Liver (tissue), 9 donors: ENCODE data around the gene CPLX3. TPM values are rescaled to one million over a fixed set of nuclear protein-coding genes. Genes with fewer than 3 reads are reported as not detected.

Experiments
- DNase-seq: peaks from one replicate; pipeline ENCODE4 v3.0.0-alpha.2; 2017; ENCODE audit warnings: low spot score
- H3K27ac ChIP-seq, 2 donors: one replicate each; pipeline ENCODE4 v1.7.0; 2013; ENCODE audit warnings: inconsistent platforms in 2 of 2, low read length in 2 of 2, control low read depth in 1 of 2, low read depth in 1 of 2, mild to moderate bottlenecking in 1 of 2
- H3K27me3 ChIP-seq, 4 donors: one replicate each; pipeline versions ENCODE4 v1.6.1 to v1.7.0; 2013; ENCODE audit warnings: low read length in 3 of 4, inconsistent platforms in 1 of 4, mild to moderate bottlenecking in 1 of 4, moderate library complexity in 1 of 4; ENCODE audit not compliant: control insufficient read depth in 4 of 4, insufficient read depth in 4 of 4
- H3K36me3 ChIP-seq, 4 donors: one replicate each; pipeline versions ENCODE4 v1.6.1 to v1.7.0; 2013; ENCODE audit warnings: low read length in 3 of 4, mild to moderate bottlenecking in 3 of 4, low read depth in 1 of 4, moderate library complexity in 1 of 4; ENCODE audit not compliant: control insufficient read depth in 4 of 4, insufficient read depth in 3 of 4
- H3K4me1 ChIP-seq, 4 donors: one replicate each; pipeline versions ENCODE4 v1.6.1 to v1.7.0; 2013; ENCODE audit warnings: low read length in 3 of 4, mild to moderate bottlenecking in 3 of 4, moderate library complexity in 1 of 4; ENCODE audit not compliant: control insufficient read depth in 4 of 4, insufficient read depth in 4 of 4
- H3K4me3 ChIP-seq, 3 donors: one replicate each; pipeline versions ENCODE4 v1.6.1 to v1.7.0; 2013; ENCODE audit warnings: low read length in 3 of 3, control low read depth in 1 of 3, low read depth in 1 of 3, mild to moderate bottlenecking in 1 of 3
- H3K9ac ChIP-seq, 2 donors: one replicate each; pipeline ENCODE4 v1.7.0; 2013; ENCODE audit warnings: low read length in 2 of 2, mild to moderate bottlenecking in 2 of 2, moderate library complexity in 2 of 2, control low read depth in 1 of 2, low read depth in 1 of 2
- H3K9me3 ChIP-seq, 4 donors: one replicate each; pipeline versions ENCODE4 v1.6.1 to v1.7.0; 2013; ENCODE audit warnings: low read length in 3 of 4; ENCODE audit not compliant: control insufficient read depth in 4 of 4
- CTCF ChIP-seq: fragments of 150-350 bp; IDR thresholded peaks from 2 replicates; pipeline ENCODE4 v1.5.1; 2017; ENCODE audit warnings: improper control_type of control experiment, low read depth, low read length; ENCODE audit not compliant: missing input control
- EGR1 ChIP-seq, 2 donors: IDR thresholded peaks; 2 replicates each; pipeline ENCODE4 v1.6.1; 2016 to 2018; ENCODE audit warnings: antibody characterized with exemption in 2 of 2, low read depth in 2 of 2
- FOXA1 ChIP-seq: IDR thresholded peaks from 2 replicates; pipeline ENCODE4 v1.6.1; 2016; ENCODE audit warnings: antibody characterized with exemption
- FOXA2 ChIP-seq: IDR thresholded peaks from 2 replicates; pipeline ENCODE4 v1.6.1; 2016; ENCODE audit warnings: antibody characterized with exemption
- GABPA ChIP-seq, 2 donors: IDR thresholded peaks in 1 of 2; conservative IDR thresholded peaks in 1 of 2; 2 replicates each; pipeline ENCODE4 v1.6.1; 2016; ENCODE audit warnings: antibody characterized with exemption in 2 of 2, mild to moderate bottlenecking in 1 of 2, moderate library complexity in 1 of 2
- HNF4G ChIP-seq: IDR thresholded peaks from 2 replicates; pipeline ENCODE4 v1.6.1; 2016; ENCODE audit warnings: antibody characterized with exemption
- JUND ChIP-seq, 2 donors: IDR thresholded peaks; 2 replicates each; pipeline ENCODE4 v1.6.1; 2016; ENCODE audit warnings: antibody characterized with exemption in 2 of 2
- RAD21 ChIP-seq, 2 donors: IDR thresholded peaks; 2 replicates each; pipeline ENCODE4 v1.6.1; 2016; ENCODE audit warnings: antibody characterized with exemption in 2 of 2, mild to moderate bottlenecking in 2 of 2
- RXRA ChIP-seq, 2 donors: IDR thresholded peaks; 2 replicates each; pipeline ENCODE4 v1.6.1; 2017 to 2018; ENCODE audit warnings: antibody characterized with exemption in 2 of 2, mild to moderate bottlenecking in 1 of 2
- SP1 ChIP-seq: IDR thresholded peaks from 2 replicates; pipeline ENCODE4 v1.6.1; 2018; ENCODE audit warnings: antibody characterized with exemption, mild to moderate bottlenecking
- TAF1 ChIP-seq: conservative IDR thresholded peaks from 2 replicates; pipeline ENCODE4 v1.6.1; 2016; ENCODE audit warnings: antibody characterized with exemption, mild to moderate bottlenecking
- YY1 ChIP-seq: IDR thresholded peaks from 2 replicates; pipeline ENCODE4 v1.6.1; 2016; ENCODE audit warnings: antibody characterized with exemption, mild to moderate bottlenecking
- ZBTB33 ChIP-seq: IDR thresholded peaks from 2 replicates; pipeline ENCODE4 v1.6.1; 2016; ENCODE audit warnings: antibody characterized with exemption
- WGBS: extraction: QIAGEN DNeasy Blood & Tissue Kit; methylation state at CpG from one replicate; pipeline ENCODE4 v1.1.7; 2013; 5-methylcytosine and 5-hydroxymethylcytosine counted together
- polyA plus RNA-seq, 2 donors: library from polyadenylated mRNA; stranded (reverse) in 1 of 2; unstranded in 1 of 2; fragments of 200-250 nt in 1 of 2; fragments of >200 nt in 1 of 2; fragmentation: Nextera tagmentation in 1 of 2; extraction: Ambion mirVana in 1 of 2; gene quantifications; one replicate each; pipeline versions ENCODE4 v1.2.1 to v1.2.3, GENCODE V29; 2013 to 2015
- total RNA-seq, 2 donors: library from RNA; depleted of rRNA; stranded (reverse); fragments of >200 nt; gene quantifications; one replicate each; pipeline ENCODE4 v1.2.3, GENCODE V29; 2014
- TF ChIP-seq, protein P1 (sequence below): IDR thresholded peaks from 2 replicates; pipeline ENCODE4 v1.6.1; 2016; ENCODE audit warnings: antibody characterized with exemption
- donor health status: healthy.
- donor health status: healthy.
- donor health status: healthy.
- donor health status: healthy.
- donor health status: healthy.

CPLX3 gene
- total and polyA plus RNA-seq, 4 donors: not detected

DNA sequence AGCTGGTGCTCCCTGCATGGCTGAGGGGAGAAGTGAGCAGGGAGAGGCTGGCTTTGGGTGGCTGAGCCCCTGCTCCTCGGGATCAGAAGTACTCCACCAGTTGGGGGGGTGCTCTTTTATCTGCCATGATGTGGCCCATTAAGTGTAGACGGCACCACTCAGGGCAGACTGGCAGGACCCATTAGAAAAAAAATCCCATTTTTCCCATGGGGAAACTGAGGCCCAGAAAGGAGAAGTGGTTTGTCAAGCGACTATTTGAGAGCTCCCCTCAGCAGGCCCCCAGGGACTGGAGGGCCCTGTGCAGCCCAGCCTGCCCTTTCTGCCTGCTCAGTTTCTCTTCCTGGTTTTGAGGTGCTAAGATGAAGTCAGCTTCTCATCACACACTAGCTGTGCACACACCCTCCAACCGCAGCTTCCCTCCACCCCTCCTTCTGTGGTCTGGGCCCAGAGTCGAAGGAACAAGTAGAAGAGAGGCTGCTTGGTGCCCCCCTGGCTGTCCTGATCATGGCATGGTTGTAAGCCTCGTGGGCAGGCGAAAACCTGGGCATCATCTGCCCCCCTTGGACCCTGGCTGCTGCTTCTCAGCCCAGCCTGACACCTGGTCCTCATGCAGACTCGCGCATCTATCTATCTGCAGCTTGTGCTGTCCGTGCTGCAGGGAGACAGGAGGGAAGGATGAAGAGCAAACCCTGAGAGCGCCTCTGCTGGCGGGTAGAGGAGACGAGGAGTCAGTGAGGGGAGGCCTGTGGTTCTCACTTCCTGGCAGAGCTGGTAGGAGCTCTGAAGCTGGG lies 39.0 kb upstream of the CPLX3 start:
- Histone ChIP-seq H3K36me3 (no peaks in the 10 kb centered on the region), H3K9me3 (no peaks in the 10 kb centered on the region), H3K9ac (peak overlapping the region in 1 of 2 donors; percentile 7), H3K4me3 (no peak overlapping the region), H3K27ac (peak overlapping the region; percentile 48 to 49), H3K27me3 (no peaks in the 10 kb centered on the region), H3K4me1 (peaks cover 18 to 85% (median 60%) of the 10 kb centered on the region in 4 donors)
- no peak for DNase-seq
- 60% methylated on average over 13 of the region's 13 CpGs for WGBS
- TF ChIP-seq SP1 (peak; percentile 38), CTCF (peak; percentile 9), JUND (IDR thresholded peaks at IDR 0.05) (no peak)

DNA sequence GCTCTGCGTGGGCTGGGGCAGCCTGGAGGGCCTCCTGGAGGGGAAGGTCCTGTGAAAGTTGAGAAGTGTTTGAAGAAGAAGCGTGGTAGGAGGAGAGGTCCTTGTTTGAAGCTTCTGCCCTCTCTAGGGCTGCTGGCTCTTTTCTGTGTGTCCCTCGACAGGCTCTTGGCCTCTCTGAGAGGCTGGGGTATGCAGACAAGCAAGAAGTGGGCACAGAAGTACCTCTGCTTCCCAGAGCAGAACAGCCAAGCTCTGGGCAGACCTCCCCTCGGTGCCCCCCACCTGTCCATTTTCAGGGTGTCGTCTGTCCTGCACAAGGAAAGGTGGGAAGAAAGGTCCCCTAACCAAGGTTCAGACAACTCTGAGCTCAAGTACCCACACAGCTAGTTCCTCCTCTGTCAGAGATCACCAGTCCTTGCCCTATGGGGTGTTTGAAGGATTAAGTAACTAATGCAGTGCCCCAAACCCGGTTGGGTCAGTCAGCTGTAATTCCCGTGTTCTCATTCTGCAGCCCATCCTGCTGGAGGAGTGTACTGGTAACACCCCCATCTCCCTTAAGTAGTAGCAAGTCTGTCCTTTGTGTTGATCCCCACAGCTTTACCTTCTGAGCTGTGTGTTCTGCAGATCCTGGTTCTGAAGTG lies 38.3 kb upstream of the CPLX3 start:
- H3K4me3 ChIP-seq: no peak overlapping the region
- whole genome bisulfite sequencing: 55% methylated on average over 7 of the region's 7 CpGs

GRCh38 chr15:74788683-74789151 lies 37.7 kb upstream of the CPLX3 start:
- DNase-seq: no peak
- WGBS: 63% methylated on average over 9 of the region's 9 CpGs
- H3K27ac ChIP-seq: peak overlapping the region; percentile 48 to 49
- H3K4me3 ChIP-seq: no peak overlapping the region
- H3K9ac ChIP-seq: peak overlapping the region in 1 of 2 donors; percentile 8
- H3K36me3 ChIP-seq: no peaks in the 10 kb centered on the region
- H3K9me3 ChIP-seq: no peaks in the 10 kb centered on the region
- H3K4me1 ChIP-seq: peaks cover 18 to 83% (median 55%) of the 10 kb centered on the region in 4 donors
- H3K27me3 ChIP-seq: no peaks in the 10 kb centered on the region
- TF ChIP-seq FOXA1 (no peak), GABPA (IDR thresholded peaks at IDR 0.05 in 1 of 2, conservative IDR thresholded peaks at IDR 0.05 in 1 of 2) (no peak), YY1 (no peak), ZBTB33 (no peak), FOXA2 (no peak), RXRA (IDR thresholded peaks at IDR 0.05) (no peak), SP1 (no peak), CTCF (no peak)

More for the DNA sequence above, 38.3 kb upstream of the CPLX3 start:
- Histone ChIP-seq H3K9ac (peak overlapping the region in 1 of 2 donors; percentile 8), H3K27ac (peak overlapping the region; percentile 48 to 49), H3K4me1 (peaks cover 18 to 87% (median 58%) of the 10 kb centered on the region in 4 donors), H3K36me3 (no peaks in the 10 kb centered on the region), H3K9me3 (no peaks in the 10 kb centered on the region), H3K27me3 (no peaks in the 10 kb centered on the region)
- DNase-seq: no peak
- TF ChIP-seq YY1: no peak
- no peak for TF ChIP-seq GABPA (IDR thresholded peaks at IDR 0.05 in 1 of 2, conservative IDR thresholded peaks at IDR 0.05 in 1 of 2)
- no peak for TF ChIP-seq TAF1
- TF ChIP-seq RXRA (IDR thresholded peaks at IDR 0.05): no peak
- no peak for TF ChIP-seq RAD21 (IDR thresholded peaks at IDR 0.05)
- TF ChIP-seq ZBTB33: no peak
- TF ChIP-seq HNF4G: no peak
- TF ChIP-seq, protein P1, sequence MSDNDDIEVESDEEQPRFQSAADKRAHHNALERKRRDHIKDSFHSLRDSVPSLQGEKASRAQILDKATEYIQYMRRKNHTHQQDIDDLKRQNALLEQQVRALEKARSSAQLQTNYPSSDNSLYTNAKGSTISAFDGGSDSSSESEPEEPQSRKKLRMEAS: no peak
- TF ChIP-seq EGR1 (IDR thresholded peaks at IDR 0.05; ENCODE audit: low read depth in 2 of 2): no peak
